ENCODE data around the gene CALML3.

CALML3 gene

GRCh38 chr10:5506751-5507648 is 17.8 kb upstream of the CALML3 start:
- no peak for DNase-seq (ENCODE audit: low read depth)

GRCh38 chr10:5507649-5508131 is 17.1 kb upstream of the CALML3 start:
- DNase-seq (ENCODE audit: low read depth), result no peak

GRCh38 chr10:5508161-5508604 is 16.6 kb upstream of the CALML3 start:
- no peak for DNase-seq (ENCODE audit: low read depth)

- DNase-seq (ENCODE audit: low read depth), result no peak
These were observed 16.0 kb upstream of the CALML3 start for GRCh38 chr10:5508786-5509185.

- no peak for DNase-seq (ENCODE audit: low read depth)
These were observed 15.5 kb upstream of the CALML3 start for GRCh38 chr10:5509236-5509635.

- DNase-seq (ENCODE audit: low read depth), result no peak
These were observed 15.1 kb upstream of the CALML3 start for GRCh38 chr10:5509691-5510090.

- DNase-seq (ENCODE audit: low read depth), result no peak
These were observed 14.3 kb upstream of the CALML3 start for GRCh38 chr10:5510281-5511072.

- DNase-seq (ENCODE audit: low read depth), result no peak
These were observed 13.4 kb upstream of the CALML3 start for GRCh38 chr10:5511231-5511884.

GRCh38 chr10:5511885-5512280 is 12.9 kb upstream of the CALML3 start:
- no peak for DNase-seq (ENCODE audit: low read depth)

GRCh38 chr10:5512331-5512730 is 12.4 kb upstream of the CALML3 start:
- DNase-seq (ENCODE audit: low read depth), result no peak

- no peak for DNase-seq (ENCODE audit: low read depth)
These were observed 11.7 kb upstream of the CALML3 start for GRCh38 chr10:5512881-5513612.

- no peak for DNase-seq (ENCODE audit: low read depth)
These were observed 10.4 kb upstream of the CALML3 start for GRCh38 chr10:5514226-5514850.

GRCh38 chr10:5515948-5516761 is 8.6 kb upstream of the CALML3 start:
- DNase-seq (ENCODE audit: low read depth), result no peak

- DNase-seq (ENCODE audit: low read depth), result no peak
These were observed 7.2 kb upstream of the CALML3 start for GRCh38 chr10:5517546-5517945.

GRCh38 chr10:5518143-5518542 is 6.6 kb upstream of the CALML3 start:
- DNase-seq (ENCODE audit: low read depth), result no peak

GRCh38 chr10:5519054-5519453 is 5.7 kb upstream of the CALML3 start:
- DNase-seq (ENCODE audit: low read depth), result no peak

- no peak for DNase-seq (ENCODE audit: low read depth)
These were observed 1.7 kb upstream of the CALML3 start for GRCh38 chr10:5522913-5523560.

- DNase-seq (ENCODE audit: low read depth), result no peak
These were observed 776 bp upstream of the CALML3 start for GRCh38 chr10:5523796-5524574.

All from HS-5 (cell line).